Transverse colon (tissue), 4 donors: ENCODE measurements around the gene SMAD2.

Experiments
- POLR2A ChIP-seq: fragments of 450-650 bp; IDR thresholded peaks from one replicate; pipeline ENCODE4 v1.6.1; 2016; ENCODE audit warnings: antibody characterized with exemption, mild to moderate bottlenecking, moderate library complexity
- POLR2AphosphoS5 ChIP-seq, 3 donors: sonication (generic); formaldehyde crosslinking; IDR thresholded peaks; one replicate each; pipeline ENCODE4 v1.6.1; 2016; ENCODE audit warnings: antibody characterized with exemption in 3 of 3
- TF ChIP-seq, protein P1 (sequence below), 5 experiments: fragments of 200-600 bp in 3 of 5; fragments of 450-650 bp in 2 of 5; sonication (generic) in 3 of 5; IDR thresholded peaks; 1 replicate in 2 of 5; 2 replicates in 3 of 5; pipeline ENCODE4 v1.5.1; 2016 to 2017; ENCODE audit warnings: antibody characterized with exemption in 5 of 5, inconsistent platforms in 3 of 5, mild to moderate bottlenecking in 2 of 5, moderate library complexity in 1 of 5

DNA sequence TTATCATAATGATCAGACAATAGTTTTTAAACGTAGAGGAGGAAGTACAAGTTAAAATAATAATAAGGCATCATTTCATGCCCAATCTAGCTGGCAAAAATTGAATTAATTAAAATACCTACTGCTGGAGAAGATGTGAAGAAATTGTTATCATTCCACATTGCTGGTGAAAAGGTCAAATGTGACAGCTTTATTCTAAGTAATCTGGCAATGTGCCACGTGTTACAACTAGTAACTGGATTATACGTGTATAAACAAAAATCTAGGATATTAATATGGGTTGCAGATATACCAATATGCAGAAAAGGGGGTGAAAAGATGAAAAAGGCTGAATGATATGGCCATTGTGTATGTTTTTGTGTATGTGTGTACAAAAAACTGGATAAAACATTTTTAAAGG is 32.4 kb downstream of the SMAD2 start:
- TF ChIP-seq, protein P1, sequence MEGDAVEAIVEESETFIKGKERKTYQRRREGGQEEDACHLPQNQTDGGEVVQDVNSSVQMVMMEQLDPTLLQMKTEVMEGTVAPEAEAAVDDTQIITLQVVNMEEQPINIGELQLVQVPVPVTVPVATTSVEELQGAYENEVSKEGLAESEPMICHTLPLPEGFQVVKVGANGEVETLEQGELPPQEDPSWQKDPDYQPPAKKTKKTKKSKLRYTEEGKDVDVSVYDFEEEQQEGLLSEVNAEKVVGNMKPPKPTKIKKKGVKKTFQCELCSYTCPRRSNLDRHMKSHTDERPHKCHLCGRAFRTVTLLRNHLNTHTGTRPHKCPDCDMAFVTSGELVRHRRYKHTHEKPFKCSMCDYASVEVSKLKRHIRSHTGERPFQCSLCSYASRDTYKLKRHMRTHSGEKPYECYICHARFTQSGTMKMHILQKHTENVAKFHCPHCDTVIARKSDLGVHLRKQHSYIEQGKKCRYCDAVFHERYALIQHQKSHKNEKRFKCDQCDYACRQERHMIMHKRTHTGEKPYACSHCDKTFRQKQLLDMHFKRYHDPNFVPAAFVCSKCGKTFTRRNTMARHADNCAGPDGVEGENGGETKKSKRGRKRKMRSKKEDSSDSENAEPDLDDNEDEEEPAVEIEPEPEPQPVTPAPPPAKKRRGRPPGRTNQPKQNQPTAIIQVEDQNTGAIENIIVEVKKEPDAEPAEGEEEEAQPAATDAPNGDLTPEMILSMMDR (IDR thresholded peaks at IDR 0.05): no peak
- TF ChIP-seq POLR2AphosphoS5 (IDR thresholded peaks at IDR 0.05) (no peak), POLR2A (no peak)
